GM18502 (cell line): ENCODE results near the gene TMIGD2.
"Not testable (repeated sequence)": the region's sequence is repeated elsewhere in the genome, so short reads cannot be mapped to it uniquely, and the experiment has no call there.

Experiments
- ATAC-seq: cut with Tn5 transposase; IDR thresholded peaks from one replicate; pipeline ENCODE4 v1.9.1; 2021; ENCODE audit warnings: mild to moderate bottlenecking; ENCODE audit not compliant: unreplicated experiment, poor library complexity

Gene TMIGD2

GRCh38 chr19:4298810-4299550 is 3.2 kb downstream of the TMIGD2 start:
- no peak for ATAC-seq

DNA sequence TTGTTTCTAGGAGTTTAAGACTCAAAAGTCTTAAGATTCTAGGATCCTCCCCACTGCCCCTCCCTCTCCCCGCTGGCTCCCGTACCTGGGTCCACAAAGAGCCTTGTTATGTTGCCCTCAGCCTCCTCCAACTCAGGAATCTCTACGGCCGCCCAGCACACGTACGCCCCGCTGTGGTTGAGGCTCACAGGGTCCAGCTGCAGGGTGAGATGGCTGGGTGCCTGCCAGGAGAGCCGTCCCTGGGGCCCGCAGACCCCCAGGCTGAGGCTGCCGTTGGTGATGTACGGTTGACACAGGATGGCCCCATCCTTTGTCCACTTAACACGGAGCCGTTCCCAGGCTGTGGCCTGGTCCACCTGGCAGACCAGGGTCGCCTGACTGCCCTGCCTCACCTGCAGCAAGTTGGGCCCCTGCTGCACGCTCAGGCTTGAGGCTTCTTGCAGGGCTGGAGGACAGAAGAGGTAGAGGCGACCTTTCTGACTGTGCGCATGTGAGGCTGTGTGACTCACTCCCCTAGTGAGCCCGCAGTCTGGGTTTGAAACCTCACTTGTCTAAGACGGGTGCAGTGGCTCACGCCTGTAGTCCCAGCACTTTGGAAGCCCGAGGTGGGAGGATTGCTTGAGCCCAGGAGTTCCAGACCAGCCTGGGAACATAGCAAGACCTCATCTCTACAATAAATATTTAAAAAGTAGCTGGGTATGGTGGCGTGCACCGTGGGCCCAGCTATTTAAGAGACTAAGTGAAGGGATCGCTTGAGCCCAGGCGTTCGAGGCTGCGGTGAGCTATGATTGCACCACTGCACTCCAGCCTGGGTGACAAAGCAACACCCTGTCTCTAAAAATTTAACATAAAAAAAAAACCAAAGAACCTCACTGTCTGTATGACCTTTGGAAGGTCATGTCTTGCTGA is 4.0 kb downstream of the TMIGD2 start:
- ATAC-seq, result no peak

DNA sequence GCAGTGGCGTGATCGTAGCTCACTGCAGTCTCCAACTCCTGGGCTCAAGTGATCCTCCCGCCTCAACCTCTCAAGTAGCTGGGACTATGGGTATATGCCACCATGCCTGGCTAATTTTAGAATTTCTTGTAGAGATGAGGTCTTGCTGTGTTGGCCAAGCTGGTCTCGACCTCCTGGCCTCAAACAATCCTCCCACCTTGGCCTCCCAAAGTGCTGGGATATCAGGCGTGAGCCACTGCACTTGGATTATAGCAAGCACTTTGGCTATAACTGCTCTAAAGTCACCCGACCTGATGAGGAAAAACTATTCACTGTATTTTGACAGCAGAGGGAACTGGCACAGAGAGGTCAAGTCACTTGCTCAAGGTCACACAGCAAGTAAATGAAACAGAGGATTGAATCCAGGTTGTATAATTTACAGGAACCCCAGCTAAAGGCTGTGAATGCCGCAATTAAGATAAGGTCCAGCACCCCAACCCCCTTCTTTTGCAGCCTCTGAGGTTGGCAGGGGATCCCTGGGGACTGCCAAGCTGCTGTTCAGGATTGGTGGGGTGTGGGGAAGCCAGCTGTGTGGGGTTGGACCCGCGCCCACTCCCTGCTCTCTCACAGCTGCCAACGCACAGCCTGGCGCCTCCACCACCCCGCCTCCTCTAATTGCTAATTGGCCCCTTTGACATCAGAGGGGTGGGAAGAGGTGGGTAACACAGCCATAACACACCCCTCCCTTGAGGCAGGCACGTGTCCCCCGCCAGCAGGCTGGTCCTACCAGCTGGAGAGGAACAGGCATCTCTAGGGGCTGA is 6.0 kb downstream of the TMIGD2 start:
- ATAC-seq, result no peak

DNA sequence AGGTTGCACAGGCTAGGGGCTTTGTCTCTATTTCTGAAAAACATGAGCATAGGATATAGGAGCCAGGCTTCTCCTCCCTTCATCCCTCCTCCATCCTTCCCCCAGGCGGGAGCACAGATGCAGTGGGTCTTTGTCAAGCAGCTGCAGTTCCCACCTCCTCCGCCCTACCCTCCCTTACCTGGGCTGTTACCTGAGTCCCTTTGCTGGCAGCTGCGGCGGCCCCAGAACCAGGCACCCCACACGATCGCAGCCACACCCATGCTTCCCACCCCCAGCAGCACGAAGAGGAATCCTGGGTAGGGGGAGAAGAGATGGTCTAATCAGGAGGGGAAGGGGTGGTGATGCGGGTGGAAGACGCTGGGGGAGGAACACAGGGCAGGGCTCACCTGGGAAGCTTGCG is 7.8 kb downstream of the TMIGD2 start:
- no peak for ATAC-seq

DNA sequence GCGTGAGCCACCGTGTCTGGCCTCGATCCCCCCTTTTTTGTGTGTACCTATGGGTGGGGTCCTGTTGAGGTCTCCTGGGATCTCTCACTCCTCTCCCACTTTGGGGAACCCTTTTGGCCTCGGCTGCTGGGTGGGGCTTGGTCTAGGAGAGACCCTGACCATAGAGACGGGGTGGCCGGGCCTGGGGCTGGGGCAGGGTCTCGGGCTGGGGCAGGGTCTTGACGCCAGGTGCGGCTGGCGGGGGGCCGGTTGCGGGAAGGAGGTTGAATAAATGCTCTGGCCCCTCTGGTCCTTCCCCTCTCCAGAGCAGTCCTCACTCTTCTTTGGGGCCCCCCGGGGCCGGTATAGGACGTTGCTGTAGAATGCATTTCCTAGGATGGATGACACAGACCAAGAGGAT is 9.7 kb downstream of the TMIGD2 start:
- ATAC-seq, result no peak

GRCh38 chr19:4291184-4291732 is 10.9 kb downstream of the TMIGD2 start:
- no peak for ATAC-seq

DNA sequence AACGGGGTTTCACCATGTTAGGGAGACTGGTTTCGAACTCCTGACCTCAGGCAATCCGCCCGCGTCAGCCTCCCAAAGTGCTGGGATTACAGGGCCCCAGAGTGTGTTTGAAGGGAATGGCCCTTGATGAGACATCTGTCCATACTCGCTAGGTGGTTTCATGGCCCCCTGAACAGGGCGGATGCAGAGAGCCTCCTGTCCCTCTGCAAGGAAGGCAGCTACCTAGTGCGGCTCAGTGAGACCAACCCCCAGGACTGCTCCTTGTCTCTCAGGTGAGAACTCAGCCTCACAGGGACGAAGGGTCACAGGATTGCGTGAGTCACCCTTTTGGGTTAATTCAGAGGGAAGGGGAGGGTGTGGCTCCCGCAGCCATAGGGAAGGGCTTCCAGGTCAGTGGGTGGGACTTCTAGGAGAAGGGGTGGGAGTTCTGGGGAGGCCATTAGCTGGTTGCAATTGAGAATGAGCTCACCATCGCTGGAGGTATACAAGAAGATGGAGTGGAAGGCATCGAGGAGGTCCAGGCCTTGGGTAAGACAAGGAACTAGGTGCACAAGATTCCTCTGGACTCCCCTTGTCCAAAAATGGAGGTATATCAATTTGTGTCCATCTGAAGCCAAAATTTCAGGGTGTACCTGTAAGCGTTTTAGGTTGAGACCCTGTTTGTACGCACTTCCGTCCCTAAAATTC is 14.0 kb downstream of the TMIGD2 start:
- ATAC-seq, result no peak

DNA sequence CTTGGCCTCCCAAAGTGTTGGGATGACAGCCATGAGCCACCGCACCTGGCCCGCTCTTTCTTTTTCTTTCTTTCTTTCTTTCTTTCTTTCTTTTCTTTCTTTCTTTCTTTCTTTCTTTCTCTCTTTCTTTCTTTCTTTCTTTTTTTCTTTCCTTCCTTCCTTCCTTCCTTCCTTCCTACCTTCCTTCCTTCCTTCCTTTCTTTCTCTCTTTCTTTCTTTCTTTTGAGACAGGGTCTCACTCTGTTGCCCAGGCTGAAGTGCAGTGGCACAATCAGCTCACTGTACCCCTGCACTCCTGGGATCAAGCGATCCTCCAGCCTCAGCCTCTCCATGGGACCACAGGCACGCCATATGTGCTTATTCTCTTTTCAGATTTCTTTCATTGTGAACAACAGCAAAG is 16.0 kb downstream of the TMIGD2 start:
- ATAC-seq, result not testable (repeated sequence)

DNA sequence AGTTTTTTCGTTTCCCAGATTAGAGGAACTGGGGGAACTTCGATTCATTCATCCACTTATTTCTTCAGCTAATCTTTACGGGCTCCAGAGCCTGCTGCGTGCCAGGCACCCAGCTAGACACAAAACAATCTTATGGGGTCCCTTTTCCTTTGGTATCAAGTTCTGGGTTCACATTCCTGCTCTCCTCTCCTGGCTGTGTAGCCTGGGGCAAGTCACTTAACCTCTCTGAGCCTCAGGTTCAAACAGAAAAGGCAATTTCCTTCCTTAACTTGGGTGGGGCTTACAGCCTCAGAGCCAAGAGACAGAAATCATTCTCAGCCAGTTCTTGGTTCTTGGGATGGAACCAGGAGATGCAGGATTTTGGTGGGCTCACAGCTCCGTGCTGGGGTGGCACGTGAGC is 17.2 kb downstream of the TMIGD2 start:
- no peak for ATAC-seq

DNA sequence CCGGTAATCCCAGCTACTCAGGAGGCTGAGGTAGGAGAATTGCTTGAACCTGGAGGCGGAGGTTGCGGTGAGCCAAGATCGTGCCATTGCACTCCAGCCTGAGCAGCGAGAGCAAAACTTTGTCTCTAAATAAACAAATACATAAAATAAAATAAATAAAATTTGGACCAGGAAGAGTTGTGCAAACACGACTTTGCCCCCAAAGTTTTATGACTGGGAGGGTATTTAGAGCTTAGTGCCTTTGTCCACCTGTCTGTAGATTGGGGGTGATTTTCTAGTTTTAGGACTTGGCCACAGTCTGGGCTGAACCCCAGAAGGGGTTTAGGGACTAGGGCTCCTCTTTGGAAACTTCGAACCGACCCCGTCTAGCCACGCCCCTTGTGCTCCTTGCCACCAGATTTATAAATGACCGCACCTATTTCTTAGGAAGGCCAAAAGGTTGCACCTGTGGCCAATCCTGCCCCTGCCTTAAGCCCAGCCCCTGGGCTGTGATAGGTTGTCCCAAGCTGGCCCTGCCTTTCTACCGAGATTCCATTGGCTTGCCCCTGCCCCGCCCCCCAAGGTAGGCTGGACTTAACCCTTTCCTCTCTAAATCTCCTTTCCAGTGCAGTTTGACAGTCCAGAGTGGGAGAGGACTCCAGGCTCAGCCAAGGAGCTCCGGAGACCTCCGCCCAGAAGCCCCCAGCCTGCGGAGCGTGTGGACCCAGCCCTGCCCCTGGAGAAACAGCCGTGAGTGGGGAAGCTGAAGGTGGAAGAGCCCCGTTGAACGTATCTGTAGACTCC is 17.8 kb downstream of the TMIGD2 start:
- no peak for ATAC-seq

GRCh38 chr19:4279530-4280422 is 22.4 kb downstream of the TMIGD2 start:
- ATAC-seq, result no peak

- no peak for ATAC-seq
Measured at GRCh38 chr19:4279267-4279529, 23.0 kb downstream of the TMIGD2 start.

DNA sequence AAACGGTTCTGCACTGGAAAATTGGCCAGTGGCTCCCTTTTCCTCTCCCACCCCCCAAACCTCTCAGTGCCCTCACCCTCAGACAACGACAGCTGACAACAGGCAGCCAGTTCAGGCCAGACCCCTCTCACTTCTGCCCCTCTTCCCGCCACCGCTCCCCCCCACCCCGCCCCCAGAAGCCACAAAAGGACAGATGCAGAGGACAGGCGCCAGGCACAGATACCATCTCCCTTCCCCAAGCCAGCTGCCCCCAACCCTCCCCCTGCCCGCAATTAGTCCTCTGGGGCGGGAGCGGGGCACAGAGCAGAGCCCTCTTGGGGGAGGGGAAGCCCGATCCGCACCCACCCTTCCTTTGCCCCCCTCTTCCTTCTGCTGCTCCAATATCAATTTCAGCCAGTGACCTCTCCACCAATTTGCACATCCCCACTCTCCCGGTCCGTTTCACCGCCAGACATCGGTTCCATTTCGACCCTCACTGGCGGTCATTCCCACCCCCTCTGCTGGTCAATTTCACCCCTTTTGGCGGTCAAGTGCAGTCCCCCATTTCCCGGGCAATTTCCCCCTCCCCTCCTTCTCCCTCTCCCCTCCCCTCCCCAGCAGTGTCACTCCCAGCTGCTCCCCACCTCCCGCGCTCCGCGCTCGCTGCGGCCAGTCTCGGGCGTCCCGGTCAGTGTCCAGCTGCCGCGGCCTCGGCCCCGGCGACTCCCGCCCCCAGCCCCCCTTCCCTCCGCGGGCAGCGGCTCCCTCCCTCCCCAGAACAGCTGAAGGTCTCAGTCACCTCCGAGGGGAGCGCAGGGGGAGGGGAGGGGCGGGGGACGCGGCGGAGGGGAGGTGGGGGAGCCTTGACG is 23.5 kb downstream of the TMIGD2 start, which contains the start of gene SHD:
Gene SHD (plus strand): TSS at position 848 of the 848 bp plus-strand sequence. CDS start 798 bp downstream, outside the sequence.
- ATAC-seq, result no peak

GRCh38 chr19:4278010-4278409 is 24.2 kb downstream of the TMIGD2 start:
- no peak for ATAC-seq

- no peak for ATAC-seq
Measured at GRCh38 chr19:4277191-4277696, 24.9 kb downstream of the TMIGD2 start.

DNA sequence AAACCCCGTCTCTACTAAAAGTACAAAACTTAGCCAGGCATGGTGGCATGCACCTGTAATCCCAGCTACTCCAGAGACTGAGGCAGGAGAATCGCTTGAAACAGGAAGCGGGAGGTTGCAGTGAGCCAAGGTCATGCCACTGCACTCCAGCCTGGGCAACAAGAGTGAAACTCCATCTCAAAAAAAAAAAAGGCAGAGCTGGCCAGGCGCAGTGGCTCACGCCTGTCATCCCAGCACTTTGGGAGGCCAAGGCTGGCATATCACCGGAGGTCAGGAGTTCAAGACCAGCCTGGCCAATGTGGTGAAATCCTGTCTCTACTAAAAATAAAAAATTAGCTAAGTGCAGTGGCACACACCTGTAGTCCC is 27.9 kb downstream of the TMIGD2 start:
- ATAC-seq, result not testable (repeated sequence)

DNA sequence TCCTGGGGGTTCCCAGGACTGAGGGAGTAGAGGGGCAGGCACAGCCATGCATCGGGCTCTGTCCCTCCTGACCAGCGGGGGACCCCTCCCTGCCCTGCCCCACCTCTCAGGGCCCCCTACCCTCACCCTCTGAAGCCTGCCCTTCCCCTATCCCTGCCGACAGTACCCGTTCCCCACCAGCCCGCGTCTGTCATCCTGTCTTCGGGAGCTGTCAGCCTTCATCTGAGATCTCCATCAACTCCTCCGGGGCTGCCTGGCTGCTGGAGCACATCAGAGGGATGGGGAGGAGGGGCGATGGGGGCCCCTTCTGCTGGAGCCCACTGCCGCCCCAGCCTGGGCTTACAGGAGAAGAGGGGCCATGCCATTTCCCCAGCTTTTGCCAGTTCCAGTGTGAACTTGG is 29.3 kb downstream of the TMIGD2 start:
- ATAC-seq, result no peak
